Measurements from ENCODE around the gene SRCAP.
A peak's percentile ranks its signal among the peaks of the same experiment; 100 is the strongest.

SRCAP gene

GRCh38 chr16:30728321-30728720 is 29.4 kb downstream of the SRCAP start:
- no peaks in the 10 kb centered on the region for H3K4me1 ChIP-seq (ENCODE audit: control insufficient read depth, insufficient read depth, low read length)
- TF ChIP-seq ZBTB1 (tag by site-specific recombination; IDR thresholded peaks at IDR 0.05) (no peak), ZNF350 (tag by site-specific recombination; IDR thresholded peaks at IDR 0.05) (no peak), ZNF639 (tag by site-specific recombination; IDR thresholded peaks at IDR 0.05) (no peak), SP2 (tag by site-specific recombination; IDR thresholded peaks at IDR 0.05) (no peak), ZNF600 (tag by site-specific recombination; IDR thresholded peaks at IDR 0.05) (no peak), KLF17 (tag by site-specific recombination; IDR thresholded peaks at IDR 0.05) (no peak), INSM2 (tag by site-specific recombination; IDR thresholded peaks at IDR 0.05) (no peak), SP7 (tag by site-specific recombination; IDR thresholded peaks at IDR 0.05) (no peak)
- peaks cover 75 to 100% of the 10 kb centered on the region in 2 experiments for H3K36me3 ChIP-seq (ENCODE audit: control insufficient read depth in 2 of 2, insufficient read depth in 1 of 2, low read length in 2 of 2)
- H3K4me3 ChIP-seq (ENCODE audit: low read depth, low read length) = no peak overlapping the region
- H3K9me3 ChIP-seq (ENCODE audit: control insufficient read depth, insufficient read depth, low read depth, low read length) = no peaks in the 10 kb centered on the region
- ChIA-PET CTCF (no interaction called here), POLR2A (no interaction called here)
- H3K27ac ChIP-seq (ENCODE audit: extremely low read depth, low read depth, low read length) = no peak overlapping the region

GRCh38 chr16:30728899-30729672 is 30.1 kb downstream of the SRCAP start:
- POLR2A ChIA-PET = interaction anchor here (0.8 to 1.7 kb wide), 3 partner anchors 9 to 31 kb away, joined by 3 to 6 read pairs (median 5); partner anchors contain the start of genes PHKG2 and SRCAP
- H3K36me3 ChIP-seq (ENCODE audit: control insufficient read depth in 2 of 2, insufficient read depth in 1 of 2, low read length in 2 of 2) = peaks cover 77 to 100% of the 10 kb centered on the region in 2 experiments
- CTCF ChIA-PET = interaction anchor here (0.6 kb wide), 1 partner anchor 45 kb away, joined by 11 read pairs; no protein-coding TSS in a partner anchor

GRCh38 chr16:30731411-30731810 is 32.4 kb downstream of the SRCAP start:
- no peak overlapping the region for H3K27ac ChIP-seq (ENCODE audit: extremely low read depth, low read depth, low read length)
- H3K4me1 ChIP-seq (ENCODE audit: control insufficient read depth, insufficient read depth, low read length) = no peaks in the 10 kb centered on the region
- TF ChIP-seq ZSCAN5A (tag by site-specific recombination; IDR thresholded peaks at IDR 0.05) = no peak
- CTCF ChIA-PET = interaction anchor here (1.2 kb wide), 1 partner anchor 223 kb away, joined by 4 read pairs; no protein-coding TSS in a partner anchor
- H3K4me3 ChIP-seq (ENCODE audit: low read depth, low read length) = no peak overlapping the region
- no peaks in the 10 kb centered on the region for H3K9me3 ChIP-seq (ENCODE audit: control insufficient read depth, insufficient read depth, low read depth, low read length)
- POLR2A ChIA-PET = interaction anchor here (2.4 kb wide), 1 partner anchor 17 kb away, joined by 12 read pairs; the partner anchor contains the start of gene PHKG2
- peaks cover 82 to 99% of the 10 kb centered on the region in 2 experiments for H3K36me3 ChIP-seq (ENCODE audit: control insufficient read depth in 2 of 2, insufficient read depth in 1 of 2, low read length in 2 of 2)

More at GRCh38 chr16:30728899-30729672, 30.1 kb downstream of the SRCAP start:
- Histone ChIP-seq H3K27ac (ENCODE audit: extremely low read depth, low read depth, low read length) (no peak overlapping the region), H3K4me3 (ENCODE audit: low read depth, low read length) (no peak overlapping the region), H3K9me3 (ENCODE audit: control insufficient read depth, insufficient read depth, low read depth, low read length) (no peaks in the 10 kb centered on the region), H3K4me1 (ENCODE audit: control insufficient read depth, insufficient read depth, low read length) (no peaks in the 10 kb centered on the region)
- TF ChIP-seq SCRT1 (tag by site-specific recombination; IDR thresholded peaks at IDR 0.05; ENCODE audit: borderline replicate concordance) (peak; percentile 44; the same call in 1 of the 2 replicates), ZNF654 (tag by site-specific recombination; IDR thresholded peaks at IDR 0.05; ENCODE audit: low read depth) (no peak), ZBTB7A (tag by site-specific recombination; IDR thresholded peaks at IDR 0.05; ENCODE audit: low read depth) (no peak), ZNF221 (tag by site-specific recombination; IDR thresholded peaks at IDR 0.05; ENCODE audit: borderline replicate concordance) (no peak), ZNF571 (tag by site-specific recombination; IDR thresholded peaks at IDR 0.05) (no peak), SCRT2 (tag by site-specific recombination; IDR thresholded peaks at IDR 0.05) (peak; percentile 86), ZIC2 (tag by site-specific recombination; IDR thresholded peaks at IDR 0.05) (no peak)

Measured in HEK293 (cell line).